ENCODE results near the gene PHYHIPL. TPM values are rescaled to one million over a fixed set of nuclear protein-coding genes. Genes with fewer than 3 reads are reported as not detected.

The PHYHIPL gene
- 1 to 10 TPM in 1 of 5 donors, under 1 TPM in 1, not detected in 3; 0.29 to 5.9 TPM for total RNA-seq
- under 1 TPM; 0.12 to 0.61 (median 0.35) TPM for polyA plus RNA-seq
- long read RNA-seq, donor 1: 0 reads
- long read RNA-seq, donor 2, partial matches to known transcripts: 17 of 18 reads
- long read RNA-seq, donor 2, other reads (novel, unspliced or antisense): 0 of 18 reads
- long read RNA-seq, donor 3, partial matches to known transcripts: 0 of 1 reads
- long read RNA-seq, donor 3, other reads (novel, unspliced or antisense): 0 of 1 reads
- long read RNA-seq, donor 4: 0 reads
- long read RNA-seq, donor 5, partial matches to known transcripts: 0 of 1 reads
- long read RNA-seq, donor 5, other reads (novel, unspliced or antisense): 0 of 1 reads
- long read RNA-seq, donor 6: 0 reads
- long read RNA-seq, donor 7, partial matches to known transcripts: 0 of 1 reads
- long read RNA-seq, donor 7, other reads (novel, unspliced or antisense): 0 of 1 reads
- long read RNA-seq, donor 8, partial matches to known transcripts: 0 of 1 reads
- long read RNA-seq, donor 8, other reads (novel, unspliced or antisense): 0 of 1 reads
- long read RNA-seq, donor 9, partial matches to known transcripts: 0 of 1 reads
- long read RNA-seq, donor 9, other reads (novel, unspliced or antisense): 0 of 1 reads
- long read RNA-seq, donor 10: 0 reads

DNA sequence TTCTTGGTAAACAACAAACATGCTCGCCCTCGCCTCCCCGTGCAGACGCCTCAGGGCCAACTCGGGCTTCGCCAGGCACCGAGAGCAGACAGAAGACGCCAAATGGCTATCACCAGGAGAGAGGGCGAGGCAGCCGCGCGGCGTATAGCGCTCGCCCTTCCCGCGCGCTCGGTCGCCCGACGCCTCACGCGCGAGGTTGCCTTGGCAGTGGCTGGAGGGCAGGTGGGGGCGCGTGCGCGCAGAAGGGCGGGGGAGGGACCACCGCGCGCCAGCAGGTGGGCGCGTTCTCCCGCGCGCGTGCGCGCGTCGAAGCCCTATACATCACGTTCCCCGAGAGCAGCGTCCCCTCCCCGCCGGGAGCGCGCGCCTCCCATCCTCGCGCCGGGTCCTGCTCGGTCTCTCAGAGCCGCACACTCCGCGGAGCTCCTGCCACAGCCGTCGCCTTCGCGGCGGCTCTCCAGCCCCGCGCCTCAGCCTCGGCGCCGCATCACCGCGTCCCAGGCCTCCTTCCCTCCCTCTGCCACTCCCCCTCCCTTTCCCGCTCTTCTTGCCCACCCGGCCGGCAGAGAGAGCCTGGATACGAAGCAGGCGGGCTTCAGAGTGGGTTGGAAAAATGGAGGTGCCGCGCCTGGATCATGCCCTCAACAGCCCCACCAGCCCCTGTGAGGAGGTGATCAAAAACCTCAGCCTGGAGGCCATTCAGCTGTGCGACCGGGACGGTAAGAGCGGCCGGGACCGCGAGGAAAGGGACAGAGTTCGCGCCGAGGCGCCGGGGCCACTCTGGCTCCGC, at the start of gene PHYHIPL:
TSS of gene PHYHIPL (plus strand) at position 403 of the 790 bp plus-strand sequence. CDS start at position 614, 211 bp downstream.
- TF ChIP-seq POLR2A (IDR thresholded peaks at IDR 0.05): no peak
- Histone ChIP-seq H3K4me1 (peaks cover 16 to 21% (median 18%) of the 10 kb centered on the region in 4 donors), H3K27ac (no peak within 1 kb of the TSS), H3K27me3 (peaks cover 0 to 50% (median 25%) of the 10 kb centered on the region in 3 donors), H3K4me3 (peak within 1 kb of the TSS; percentile 34 to 52 (median 44)), H3K36me3 (no peaks in the 10 kb centered on the region), H3K9me3 (no peaks in the 10 kb centered on the region)
- intact Hi-C loops (cut with DNase I; ENCODE audit: low total_unique reads): loop anchor here (10.0 kb wide), 1 partner anchor 222 kb away; no protein-coding TSS in a partner anchor
- WGBS, 5 donors: 1 to 5% (median 3%) methylated on average over 27 to 89 of the region's 90 CpGs
- DNase-seq: peak in 1 of 2 donors; percentile 77

DNA sequence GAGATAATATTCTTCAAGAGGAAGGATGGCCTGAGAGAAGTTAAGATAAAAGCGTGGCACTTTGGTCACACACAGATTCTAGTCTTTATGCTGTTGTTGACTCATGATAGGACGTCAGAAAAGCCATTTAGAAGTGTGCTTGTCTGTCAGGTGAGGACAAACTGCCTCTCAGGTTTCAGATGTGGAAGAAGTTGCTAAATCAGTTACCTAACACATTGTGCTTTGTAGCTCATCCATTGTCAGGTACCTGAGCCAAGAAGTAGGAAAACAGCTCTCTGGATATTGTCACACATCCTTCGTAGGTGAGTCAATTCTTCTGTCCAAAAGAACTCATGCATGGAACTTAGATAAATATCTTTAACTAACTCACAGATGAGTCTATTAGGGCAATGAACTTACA, 49.5 kb upstream of the PHYHIPL start:
- WGBS, 5 donors: 55 to 66% (median 60%) methylated on average over 3 of the region's 3 CpGs
- intact Hi-C loops (cut with DNase I; ENCODE audit: low total_unique reads): no loop called here

GRCh38 chr10:59127991-59128390, 48.5 kb upstream of the PHYHIPL start:
- Histone ChIP-seq H3K9me3 (no peaks in the 10 kb centered on the region), H3K36me3 (no peaks in the 10 kb centered on the region), H3K4me1 (no peaks in the 10 kb centered on the region), H3K27me3 (no peaks in the 10 kb centered on the region), H3K27ac (no peak overlapping the region), H3K4me3 (no peak overlapping the region)
- no peak for TF ChIP-seq POLR2AphosphoS5 (IDR thresholded peaks at IDR 0.05)
- no peak for TF ChIP-seq EP300 (IDR thresholded peaks at IDR 0.05)
- no peak for TF ChIP-seq POLR2A (IDR thresholded peaks at IDR 0.05)
- no peak for TF ChIP-seq CTCF (IDR thresholded peaks at IDR 0.05)
- 67 to 90% (median 74%) methylated on average over 1 of the region's 1 CpG for whole genome bisulfite sequencing, 5 donors
- intact Hi-C loops (cut with DNase I; ENCODE audit: low total_unique reads): no loop called here
- no peak for DNase-seq

More for the DNA sequence above, 49.5 kb upstream of the PHYHIPL start:
- H3K9me3 ChIP-seq: no peaks in the 10 kb centered on the region
- TF ChIP-seq CTCF (IDR thresholded peaks at IDR 0.05) (no peak), EP300 (IDR thresholded peaks at IDR 0.05) (no peak), POLR2AphosphoS5 (IDR thresholded peaks at IDR 0.05) (no peak), POLR2A (IDR thresholded peaks at IDR 0.05) (no peak)
- H3K4me3 ChIP-seq: no peak overlapping the region
- DNase-seq: no peak
- no peaks in the 10 kb centered on the region for H3K36me3 ChIP-seq
- H3K27ac ChIP-seq: no peak overlapping the region
- no peaks in the 10 kb centered on the region for H3K4me1 ChIP-seq
- H3K27me3 ChIP-seq: no peaks in the 10 kb centered on the region

- no peak for TF ChIP-seq POLR2AphosphoS5 (IDR thresholded peaks at IDR 0.05)
- no peak for TF ChIP-seq POLR2A (IDR thresholded peaks at IDR 0.05)
- no peak for TF ChIP-seq EP300 (IDR thresholded peaks at IDR 0.05)
- no peak for TF ChIP-seq CTCF (IDR thresholded peaks at IDR 0.05)
- Histone ChIP-seq H3K4me1 (peaks cover 0 to 9% (median 0%) of the 10 kb centered on the region in 4 donors), H3K27ac (no peak overlapping the region), H3K36me3 (no peaks in the 10 kb centered on the region), H3K27me3 (no peaks in the 10 kb centered on the region), H3K9me3 (no peaks in the 10 kb centered on the region), H3K4me3 (no peak overlapping the region)
- no peak for DNase-seq
- intact Hi-C loops (cut with DNase I; ENCODE audit: low total_unique reads): no loop called here
Measured at GRCh38 chr10:59129867-59130266, 46.6 kb upstream of the PHYHIPL start.

All from stomach (tissue), 19 donors.